WERI-Rb-1 (cell line): ENCODE measurements around the gene PILRA.

Experiments
- DNase-seq: peaks from one replicate; pipeline ENCODE4 v3.0.0-alpha.2; 2020
- H3K27ac ChIP-seq: fragments of 250-450 bp; sonication (Bioruptor Pico); 2 replicates; pipeline ENCODE4 v1.5.1; 2020; ENCODE audit warnings: mild to moderate bottlenecking, moderate library complexity
- H3K27me3 ChIP-seq: fragments of 250-450 bp; sonication (Bioruptor Pico); 2 replicates; pipeline ENCODE4 v1.5.1; 2021; ENCODE audit warnings: mild to moderate bottlenecking, low read depth, moderate library complexity; ENCODE audit not compliant: insufficient read depth, severe bottlenecking
- H3K36me3 ChIP-seq: fragments of 250-450 bp; sonication (Bioruptor Pico); 2 replicates; pipeline ENCODE4 v1.5.1; 2020; ENCODE audit warnings: mild to moderate bottlenecking, moderate library complexity
- H3K4me3 ChIP-seq: 2 replicates; pipeline ENCODE4 v1.5.1; 2011; ENCODE audit warnings: low read depth, mild to moderate bottlenecking, control low read depth, low read length
- H3K9me3 ChIP-seq: fragments of 250-450 bp; sonication (Bioruptor Pico); 2 replicates; pipeline ENCODE4 v1.5.1; 2021; ENCODE audit warnings: mild to moderate bottlenecking, moderate library complexity; ENCODE audit not compliant: severe bottlenecking
- CTCF ChIP-seq: IDR thresholded peaks from 2 replicates; pipeline ENCODE4 v1.5.1; 2011; ENCODE audit warnings: low read depth, mild to moderate bottlenecking, control low read depth, inconsistent platforms, low read length

Gene PILRA

GRCh38 chr7:100366411-100367250 is 6.7 kb upstream of the PILRA start:
- H3K36me3 ChIP-seq, result peaks cover 42% of the 10 kb centered on the region
- no peaks in the 10 kb centered on the region for H3K9me3 ChIP-seq
- no peak overlapping the region for H3K27ac ChIP-seq
- H3K27me3 ChIP-seq, result no peaks in the 10 kb centered on the region
- no peak for TF ChIP-seq CTCF
- H3K4me3 ChIP-seq, result no peak overlapping the region
- no peak for DNase-seq

- Histone ChIP-seq H3K27ac (no peak overlapping the region), H3K36me3 (peaks cover 36% of the 10 kb centered on the region), H3K27me3 (no peaks in the 10 kb centered on the region), H3K9me3 (no peaks in the 10 kb centered on the region), H3K4me3 (no peak overlapping the region)
- no peak for TF ChIP-seq CTCF
- no peak for DNase-seq
Observed at GRCh38 chr7:100367251-100367620, 6.1 kb upstream of the PILRA start.

- no peak for DNase-seq
- H3K27ac ChIP-seq, result no peak overlapping the region
Observed at GRCh38 chr7:100367676-100368613, 5.3 kb upstream of the PILRA start.

GRCh38 chr7:100369105-100369504 is 4.2 kb upstream of the PILRA start:
- Histone ChIP-seq H3K4me3 (no peak overlapping the region), H3K27me3 (no peaks in the 10 kb centered on the region), H3K36me3 (peaks cover 24% of the 10 kb centered on the region), H3K9me3 (no peaks in the 10 kb centered on the region), H3K27ac (no peak overlapping the region)
- TF ChIP-seq CTCF, result no peak
- no peak for DNase-seq

More at GRCh38 chr7:100367676-100368613, 5.3 kb upstream of the PILRA start:
- Histone ChIP-seq H3K4me3 (no peak overlapping the region), H3K9me3 (no peaks in the 10 kb centered on the region), H3K36me3 (peaks cover 35% of the 10 kb centered on the region), H3K27me3 (no peaks in the 10 kb centered on the region)
- no peak for TF ChIP-seq CTCF

GRCh38 chr7:100370303-100370702 is 3.0 kb upstream of the PILRA start:
- H3K27ac ChIP-seq, result no peak overlapping the region; the same call in 1 of the 2 replicates
- H3K9me3 ChIP-seq, result no peaks in the 10 kb centered on the region
- no peaks in the 10 kb centered on the region for H3K27me3 ChIP-seq
- DNase-seq, result no peak
- no peak for TF ChIP-seq CTCF
- no peak overlapping the region for H3K4me3 ChIP-seq
- peaks cover 16% of the 10 kb centered on the region for H3K36me3 ChIP-seq
